K562 (cell line): Measurements from ENCODE around the gene ACBD3. TPM values are rescaled to one million over a fixed set of nuclear protein-coding genes. Genes with fewer than 3 reads are reported as not detected.

Source experiments
- ASH1L ChIP-seq: fragments of 450-650 bp; IDR thresholded peaks from 2 replicates; pipeline ENCODE4 v1.6.1; 2018; ENCODE audit warnings: borderline replicate concordance, mild to moderate bottlenecking, low read depth; ENCODE audit not compliant: partially characterized antibody
- ETV6 ChIP-seq, 3 experiments: fragments of 150-350 bp in 1 of 3; sonication (generic) in 1 of 3; formaldehyde crosslinking in 1 of 3; IDR thresholded peaks; 2 replicates each; pipeline versions ENCODE4 v1.6.1 to v1.8.0; 2014 to 2022; ENCODE audit warnings: borderline replicate concordance in 2 of 3, low read depth in 2 of 3, antibody characterized with exemption in 1 of 3, low read length in 1 of 3, mild to moderate bottlenecking in 1 of 3, missing genetic modification reagents in 1 of 3
- FOS ChIP-seq: IDR thresholded peaks from 3 replicates; pipeline ENCODE4 v1.6.1; 2011; ENCODE audit not compliant: insufficient read length; ENCODE audit errors: extremely low read depth
- JUND ChIP-seq, 2 experiments: IDR thresholded peaks; 2 replicates in 1 of 2; 3 replicates in 1 of 2; pipeline ENCODE4 v1.6.1; 2011; ENCODE audit warnings: borderline replicate concordance in 2 of 2, low read depth in 2 of 2, low read length in 2 of 2, improper control_type of control experiment in 1 of 2, missing biosample characterization in 1 of 2, missing genetic modification characterization in 1 of 2, missing genetic modification reagents in 1 of 2
- NCOA2 ChIP-seq, 2 experiments: fragments of 450-650 bp; IDR thresholded peaks; 2 replicates each; pipeline ENCODE4 v1.6.1; 2018; ENCODE audit warnings: mild to moderate bottlenecking in 2 of 2, moderate library complexity in 1 of 2; ENCODE audit not compliant: partially characterized antibody in 2 of 2
- PREB ChIP-seq: sonication (generic); formaldehyde crosslinking; IDR thresholded peaks from 2 replicates; pipeline ENCODE4 v1.8.1; 2023; ENCODE audit warnings: mild to moderate bottlenecking, missing genetic modification reagents
- PTRF ChIP-seq: fragments of 450-650 bp; IDR thresholded peaks from 2 replicates; pipeline ENCODE4 v1.6.1; 2016; ENCODE audit warnings: mild to moderate bottlenecking, missing genetic modification characterization, missing compliant biosample characterization
- RBM39 ChIP-seq: fragments of 200-400 bp; formaldehyde crosslinking; optimal IDR thresholded peaks from 2 replicates; pipeline ENCODE3; 2018; ENCODE audit warnings: low read depth, low read length
- RCOR1 ChIP-seq, 2 experiments: IDR thresholded peaks; 2 replicates each; pipeline ENCODE4 v1.6.1; 2012; ENCODE audit warnings: low read depth in 2 of 2, low read length in 2 of 2, borderline replicate concordance in 1 of 2, improper control_type of control experiment in 1 of 2
- RFX7 ChIP-seq: fragments of 250-450 bp; sonication (Bioruptor Pico); IDR thresholded peaks from 2 replicates; pipeline ENCODE4 v1.5.1; 2021; ENCODE audit warnings: mild to moderate bottlenecking
- SLC30A9 ChIP-seq: fragments of 250-450 bp; sonication (Bioruptor Pico); IDR thresholded peaks from 2 replicates; pipeline ENCODE4 v1.8.0; 2022; ENCODE audit warnings: mild to moderate bottlenecking, moderate library complexity
- SPI1 ChIP-seq: IDR thresholded peaks from 2 replicates; pipeline ENCODE4 v1.6.1; 2011; ENCODE audit warnings: low read depth, low read length, control low read depth, borderline replicate concordance
- TCF7L2 ChIP-seq: fragments of 150-350 bp; IDR thresholded peaks from 2 replicates; pipeline ENCODE4 v1.6.1; 2016; ENCODE audit warnings: low read depth, mild to moderate bottlenecking, low read length, moderate library complexity
- THAP7 ChIP-seq: fragments of 250-450 bp; sonication (Bioruptor Pico); IDR thresholded peaks from 2 replicates; pipeline ENCODE4 v1.5.0; 2021
- ZNF165 ChIP-seq: fragments of 250-450 bp; sonication (Bioruptor Pico); IDR thresholded peaks from 2 replicates; pipeline ENCODE4 v1.4.0; 2020; ENCODE audit warnings: borderline replicate concordance
- ZNF583 ChIP-seq: fragments of 250-450 bp; sonication (Bioruptor Pico); IDR thresholded peaks from 2 replicates; pipeline ENCODE4 v1.4.0; 2020
- ZNF77 ChIP-seq: fragments of 250-450 bp; sonication (Bioruptor Pico); IDR thresholded peaks from 2 replicates; pipeline ENCODE4 v1.5.0; 2020
- polyA plus RNA-seq, 8 experiments: library from polyadenylated mRNA; depleted of rRNA in 4 of 8; stranded (reverse) in 5 of 8; unstranded in 3 of 8; fragments of >200 nt; fragmentation: Nextera tagmentation in 2 of 8; fragmentation: Illumina TruSeq in 1 of 8; extraction: Ambion mirVana in 2 of 8; extraction: Trizol in 1 of 8; gene quantifications; 2 replicates each; pipeline versions ENCODE4 v1.2.1 to v1.2.3, GENCODE V29; 2011 to 2014; ENCODE audit warnings: inconsistent platforms in 1 of 8, missing spikeins in 1 of 8
- total RNA-seq, 7 experiments: library from RNA; depleted of rRNA in 6 of 7; stranded (reverse); fragments of >200 nt in 6 of 7; fragmentation: Illumina TruSeq in 2 of 7; extraction: Trizol in 2 of 7; gene quantifications; 2 replicates each; pipeline versions ENCODE4 v1.2.1 to v1.2.3, GENCODE V29; 2011 to 2021; ENCODE audit warnings: low replicate concordance in 1 of 7
- TF ChIP-seq, protein P1 (sequence below): sonication (generic); formaldehyde crosslinking; IDR thresholded peaks from 2 replicates; pipeline ENCODE4 v1.4.0; 2020; ENCODE audit warnings: mild to moderate bottlenecking, missing genetic modification reagents
- TF ChIP-seq, protein P2 (sequence below): sonication (generic); formaldehyde crosslinking; IDR thresholded peaks from 2 replicates; pipeline ENCODE4 v1.8.0; 2023; ENCODE audit warnings: missing genetic modification reagents, mild to moderate bottlenecking, borderline replicate concordance

ACBD3 gene
- total and polyA plus RNA-seq, 9 of the 15 experiments (the other 6 are each of a cell fraction or from before 2014, with no cell fraction given), result 11.1 to 36.7 (median 26.9) TPM

DNA sequence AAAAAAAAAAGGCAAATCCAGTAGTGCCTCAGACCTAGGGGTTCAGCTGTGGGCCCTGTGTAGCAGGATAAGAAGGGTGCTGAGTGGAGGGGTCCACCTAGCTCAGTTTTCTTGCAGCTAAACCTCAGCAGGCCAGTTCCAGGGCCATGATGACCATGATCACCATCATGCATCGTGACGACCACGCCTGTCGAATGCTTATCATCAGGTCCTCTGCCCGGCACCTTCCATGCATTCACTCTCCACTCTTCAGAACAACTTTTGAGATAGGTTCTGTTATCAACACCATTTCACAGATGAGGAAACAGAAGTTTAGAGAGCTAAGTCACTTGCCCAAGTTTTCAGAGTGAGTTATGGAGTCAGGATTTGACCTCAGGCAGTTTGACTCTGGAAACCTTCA is 54.9 kb downstream of the ACBD3 start (continued):
- TF ChIP-seq, protein P1, sequence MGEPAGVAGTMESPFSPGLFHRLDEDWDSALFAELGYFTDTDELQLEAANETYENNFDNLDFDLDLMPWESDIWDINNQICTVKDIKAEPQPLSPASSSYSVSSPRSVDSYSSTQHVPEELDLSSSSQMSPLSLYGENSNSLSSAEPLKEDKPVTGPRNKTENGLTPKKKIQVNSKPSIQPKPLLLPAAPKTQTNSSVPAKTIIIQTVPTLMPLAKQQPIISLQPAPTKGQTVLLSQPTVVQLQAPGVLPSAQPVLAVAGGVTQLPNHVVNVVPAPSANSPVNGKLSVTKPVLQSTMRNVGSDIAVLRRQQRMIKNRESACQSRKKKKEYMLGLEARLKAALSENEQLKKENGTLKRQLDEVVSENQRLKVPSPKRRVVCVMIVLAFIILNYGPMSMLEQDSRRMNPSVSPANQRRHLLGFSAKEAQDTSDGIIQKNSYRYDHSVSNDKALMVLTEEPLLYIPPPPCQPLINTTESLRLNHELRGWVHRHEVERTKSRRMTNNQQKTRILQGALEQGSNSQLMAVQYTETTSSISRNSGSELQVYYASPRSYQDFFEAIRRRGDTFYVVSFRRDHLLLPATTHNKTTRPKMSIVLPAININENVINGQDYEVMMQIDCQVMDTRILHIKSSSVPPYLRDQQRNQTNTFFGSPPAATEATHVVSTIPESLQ, result no peak
- TF ChIP-seq ASH1L, result no peak
- TF ChIP-seq RCOR1 (IDR thresholded peaks at IDR 0.05; ENCODE audit: borderline replicate concordance in 1 of 2, low read depth in 2 of 2, low read length in 2 of 2), result peak in 1 of 2 experiments; percentile 86; a peak in 2 of 4 replicates
- TF ChIP-seq PTRF (tag), result no peak
- TF ChIP-seq, protein P2, sequence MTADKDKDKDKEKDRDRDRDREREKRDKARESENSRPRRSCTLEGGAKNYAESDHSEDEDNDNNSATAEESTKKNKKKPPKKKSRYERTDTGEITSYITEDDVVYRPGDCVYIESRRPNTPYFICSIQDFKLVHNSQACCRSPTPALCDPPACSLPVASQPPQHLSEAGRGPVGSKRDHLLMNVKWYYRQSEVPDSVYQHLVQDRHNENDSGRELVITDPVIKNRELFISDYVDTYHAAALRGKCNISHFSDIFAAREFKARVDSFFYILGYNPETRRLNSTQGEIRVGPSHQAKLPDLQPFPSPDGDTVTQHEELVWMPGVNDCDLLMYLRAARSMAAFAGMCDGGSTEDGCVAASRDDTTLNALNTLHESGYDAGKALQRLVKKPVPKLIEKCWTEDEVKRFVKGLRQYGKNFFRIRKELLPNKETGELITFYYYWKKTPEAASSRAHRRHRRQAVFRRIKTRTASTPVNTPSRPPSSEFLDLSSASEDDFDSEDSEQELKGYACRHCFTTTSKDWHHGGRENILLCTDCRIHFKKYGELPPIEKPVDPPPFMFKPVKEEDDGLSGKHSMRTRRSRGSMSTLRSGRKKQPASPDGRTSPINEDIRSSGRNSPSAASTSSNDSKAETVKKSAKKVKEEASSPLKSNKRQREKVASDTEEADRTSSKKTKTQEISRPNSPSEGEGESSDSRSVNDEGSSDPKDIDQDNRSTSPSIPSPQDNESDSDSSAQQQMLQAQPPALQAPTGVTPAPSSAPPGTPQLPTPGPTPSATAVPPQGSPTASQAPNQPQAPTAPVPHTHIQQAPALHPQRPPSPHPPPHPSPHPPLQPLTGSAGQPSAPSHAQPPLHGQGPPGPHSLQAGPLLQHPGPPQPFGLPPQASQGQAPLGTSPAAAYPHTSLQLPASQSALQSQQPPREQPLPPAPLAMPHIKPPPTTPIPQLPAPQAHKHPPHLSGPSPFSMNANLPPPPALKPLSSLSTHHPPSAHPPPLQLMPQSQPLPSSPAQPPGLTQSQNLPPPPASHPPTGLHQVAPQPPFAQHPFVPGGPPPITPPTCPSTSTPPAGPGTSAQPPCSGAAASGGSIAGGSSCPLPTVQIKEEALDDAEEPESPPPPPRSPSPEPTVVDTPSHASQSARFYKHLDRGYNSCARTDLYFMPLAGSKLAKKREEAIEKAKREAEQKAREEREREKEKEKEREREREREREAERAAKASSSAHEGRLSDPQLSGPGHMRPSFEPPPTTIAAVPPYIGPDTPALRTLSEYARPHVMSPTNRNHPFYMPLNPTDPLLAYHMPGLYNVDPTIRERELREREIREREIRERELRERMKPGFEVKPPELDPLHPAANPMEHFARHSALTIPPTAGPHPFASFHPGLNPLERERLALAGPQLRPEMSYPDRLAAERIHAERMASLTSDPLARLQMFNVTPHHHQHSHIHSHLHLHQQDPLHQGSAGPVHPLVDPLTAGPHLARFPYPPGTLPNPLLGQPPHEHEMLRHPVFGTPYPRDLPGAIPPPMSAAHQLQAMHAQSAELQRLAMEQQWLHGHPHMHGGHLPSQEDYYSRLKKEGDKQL (CRISPR knock-in tag), result no peak
- no peak for TF ChIP-seq RFX7
- TF ChIP-seq TCF7L2, result no peak
- TF ChIP-seq JUND (IDR thresholded peaks at IDR 0.05; ENCODE audit: borderline replicate concordance, low read depth, low read length), result no peak
- peak; percentile 12; the same call in 1 of the 3 replicates for TF ChIP-seq JUND (tag; IDR thresholded peaks at IDR 0.05; ENCODE audit: borderline replicate concordance, low read depth, low read length)
- TF ChIP-seq ETV6 (IDR thresholded peaks at IDR 0.05; ENCODE audit: borderline replicate concordance in 1 of 2, low read depth in 2 of 2, low read length in 1 of 2), result no peak
- no peak for TF ChIP-seq ETV6 (CRISPR knock-in tag; IDR thresholded peaks at IDR 0.05; ENCODE audit: borderline replicate concordance)
- TF ChIP-seq PREB (CRISPR knock-in tag), result no peak
- no peak for TF ChIP-seq SLC30A9 (CRISPR knock-in tag)
- TF ChIP-seq ZNF165 (CRISPR knock-in tag), result no peak
- no peak for TF ChIP-seq RBM39
- no peak for TF ChIP-seq FOS
- no peak for TF ChIP-seq SPI1
- no peak for TF ChIP-seq THAP7
- no peak for TF ChIP-seq NCOA2 (IDR thresholded peaks at IDR 0.05; ENCODE audit: partially characterized antibody in 2 of 2)
- TF ChIP-seq ZNF583, result no peak
- TF ChIP-seq ZNF77 (CRISPR knock-in tag), result no peak
